ENCODE data around the gene VAT1L.

The VAT1L gene

DNA sequence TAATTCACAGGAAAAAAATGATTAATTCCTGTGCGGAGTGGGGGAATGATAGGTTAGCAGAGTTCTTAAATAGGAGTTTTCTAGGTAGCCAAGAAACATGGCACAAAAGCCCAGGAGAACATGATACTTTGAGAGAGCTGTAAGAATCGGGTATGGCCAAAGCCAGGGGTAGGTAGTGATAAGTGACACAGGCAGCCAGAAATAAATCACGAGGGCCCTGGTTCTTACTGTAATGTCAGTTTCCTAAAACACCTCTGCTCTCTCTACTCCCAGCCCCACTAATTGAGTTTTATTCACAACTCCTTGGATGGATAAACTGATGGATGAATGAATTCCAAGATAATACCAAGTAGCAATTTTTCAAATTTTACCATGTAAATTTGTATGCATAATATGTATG is 54.1 kb downstream of the VAT1L start:
- H4K20me1 ChIP-seq (ENCODE audit: insufficient read depth, low read length), result no peaks in the 10 kb centered on the region
- H3K27me3 ChIP-seq (replicated peaks; ENCODE audit: insufficient read depth, low read length), result no peaks in the 10 kb centered on the region
- no peak overlapping the region for H2AFZ ChIP-seq (ENCODE audit: low read length)
- no peak overlapping the region for H3K4me2 ChIP-seq (ENCODE audit: low read depth, low read length)
- no peak overlapping the region for H3K4me3 ChIP-seq (ENCODE audit: low read length)
- H3K9me3 ChIP-seq (replicated peaks; ENCODE audit: insufficient read depth, low read length), result no peaks in the 10 kb centered on the region
- no peaks in the 10 kb centered on the region for H3K4me1 ChIP-seq (ENCODE audit: low read length)
- no peak overlapping the region for H3K9ac ChIP-seq (ENCODE audit: low read length)
- H3K9me2 ChIP-seq (replicated peaks; ENCODE audit: insufficient read depth, low read length), result no peaks in the 10 kb centered on the region
- H3F3A ChIP-seq (ENCODE audit: insufficient read depth, low read length), result no peaks in the 10 kb centered on the region
- no peak for DNase-seq
- no peak overlapping the region for H3K27ac ChIP-seq (ENCODE audit: low read length)
- H3K36me3 ChIP-seq (replicated peaks; ENCODE audit: insufficient read depth, low read length), result no peaks in the 10 kb centered on the region
- TF ChIP-seq EZH2phosphoT487 (IDR thresholded peaks at IDR 0.05; ENCODE audit: low read length), result no peak
- TF ChIP-seq EZH2 (optimal IDR thresholded peaks at IDR 0.05; ENCODE audit: low read depth, low read length), result no peak
- TF ChIP-seq, protein P1, sequence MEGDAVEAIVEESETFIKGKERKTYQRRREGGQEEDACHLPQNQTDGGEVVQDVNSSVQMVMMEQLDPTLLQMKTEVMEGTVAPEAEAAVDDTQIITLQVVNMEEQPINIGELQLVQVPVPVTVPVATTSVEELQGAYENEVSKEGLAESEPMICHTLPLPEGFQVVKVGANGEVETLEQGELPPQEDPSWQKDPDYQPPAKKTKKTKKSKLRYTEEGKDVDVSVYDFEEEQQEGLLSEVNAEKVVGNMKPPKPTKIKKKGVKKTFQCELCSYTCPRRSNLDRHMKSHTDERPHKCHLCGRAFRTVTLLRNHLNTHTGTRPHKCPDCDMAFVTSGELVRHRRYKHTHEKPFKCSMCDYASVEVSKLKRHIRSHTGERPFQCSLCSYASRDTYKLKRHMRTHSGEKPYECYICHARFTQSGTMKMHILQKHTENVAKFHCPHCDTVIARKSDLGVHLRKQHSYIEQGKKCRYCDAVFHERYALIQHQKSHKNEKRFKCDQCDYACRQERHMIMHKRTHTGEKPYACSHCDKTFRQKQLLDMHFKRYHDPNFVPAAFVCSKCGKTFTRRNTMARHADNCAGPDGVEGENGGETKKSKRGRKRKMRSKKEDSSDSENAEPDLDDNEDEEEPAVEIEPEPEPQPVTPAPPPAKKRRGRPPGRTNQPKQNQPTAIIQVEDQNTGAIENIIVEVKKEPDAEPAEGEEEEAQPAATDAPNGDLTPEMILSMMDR (IDR thresholded peaks at IDR 0.05; ENCODE audit: low read length), result no peak
- no peaks in the 10 kb centered on the region for H3K79me2 ChIP-seq (ENCODE audit: low read length)

DNA sequence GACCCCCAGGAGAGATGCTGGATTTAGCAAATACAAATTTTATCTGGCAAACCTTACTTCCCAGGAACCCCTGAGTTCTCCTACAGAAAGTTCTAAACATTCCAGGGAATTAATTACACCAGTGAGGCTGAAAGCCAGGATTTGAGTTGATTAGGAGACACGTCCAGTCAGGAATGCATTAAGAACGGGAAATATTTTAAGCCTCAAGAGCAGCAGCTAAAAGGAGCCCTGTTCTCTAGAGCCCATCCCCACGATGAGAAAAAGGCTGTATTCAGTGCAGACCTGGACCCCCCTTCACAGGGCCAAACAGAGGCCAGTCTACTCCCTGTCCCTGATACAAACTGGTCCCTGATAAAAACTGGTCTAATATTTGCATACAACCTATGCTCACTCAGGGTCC is 55.0 kb downstream of the VAT1L start:
- Histone ChIP-seq H3F3A (ENCODE audit: insufficient read depth, low read length) (no peaks in the 10 kb centered on the region), H4K20me1 (ENCODE audit: insufficient read depth, low read length) (no peaks in the 10 kb centered on the region), H3K79me2 (ENCODE audit: low read length) (no peaks in the 10 kb centered on the region), H2AFZ (ENCODE audit: low read length) (no peak overlapping the region), H3K27me3 (replicated peaks; ENCODE audit: insufficient read depth, low read length) (no peaks in the 10 kb centered on the region), H3K36me3 (replicated peaks; ENCODE audit: insufficient read depth, low read length) (no peaks in the 10 kb centered on the region), H3K9ac (ENCODE audit: low read length) (no peak overlapping the region), H3K4me3 (ENCODE audit: low read length) (no peak overlapping the region), H3K9me3 (replicated peaks; ENCODE audit: insufficient read depth, low read length) (no peaks in the 10 kb centered on the region), H3K4me1 (ENCODE audit: low read length) (no peaks in the 10 kb centered on the region), H3K9me2 (replicated peaks; ENCODE audit: insufficient read depth, low read length) (no peaks in the 10 kb centered on the region), H3K4me2 (ENCODE audit: low read depth, low read length) (no peak overlapping the region), H3K27ac (ENCODE audit: low read length) (no peak overlapping the region)
- TF ChIP-seq EZH2 (optimal IDR thresholded peaks at IDR 0.05; ENCODE audit: low read depth, low read length) (no peak), EZH2phosphoT487 (IDR thresholded peaks at IDR 0.05; ENCODE audit: low read length) (no peak)
- TF ChIP-seq, protein P1 (IDR thresholded peaks at IDR 0.05; ENCODE audit: low read length), result no peak
- no peak for DNase-seq

DNA sequence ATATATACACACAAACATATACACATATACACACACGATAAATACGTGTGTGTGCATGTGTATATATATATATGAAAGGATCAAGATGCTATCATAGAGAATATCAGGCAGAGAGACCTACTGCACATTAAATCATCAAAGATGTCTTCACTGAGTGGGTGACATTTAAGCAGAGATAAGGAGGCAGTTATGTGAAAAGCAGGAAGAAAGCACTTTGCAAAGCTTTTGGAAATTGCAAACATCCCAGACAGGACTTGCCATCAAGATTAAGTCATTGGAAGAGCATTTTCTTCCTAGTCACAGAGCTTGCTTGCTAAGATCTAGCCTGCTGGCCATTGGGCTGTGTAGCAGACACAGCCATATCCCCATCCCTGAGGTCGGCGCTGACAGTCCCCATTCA is 56.4 kb downstream of the VAT1L start:
- Histone ChIP-seq H3F3A (ENCODE audit: insufficient read depth, low read length) (no peaks in the 10 kb centered on the region), H3K4me1 (ENCODE audit: low read length) (no peaks in the 10 kb centered on the region), H2AFZ (ENCODE audit: low read length) (no peak overlapping the region), H4K20me1 (ENCODE audit: insufficient read depth, low read length) (no peaks in the 10 kb centered on the region), H3K36me3 (replicated peaks; ENCODE audit: insufficient read depth, low read length) (no peaks in the 10 kb centered on the region), H3K4me2 (ENCODE audit: low read depth, low read length) (no peak overlapping the region), H3K9ac (ENCODE audit: low read length) (no peak overlapping the region), H3K79me2 (ENCODE audit: low read length) (no peaks in the 10 kb centered on the region), H3K9me2 (replicated peaks; ENCODE audit: insufficient read depth, low read length) (no peaks in the 10 kb centered on the region), H3K4me3 (ENCODE audit: low read length) (no peak overlapping the region), H3K27me3 (replicated peaks; ENCODE audit: insufficient read depth, low read length) (no peaks in the 10 kb centered on the region), H3K27ac (ENCODE audit: low read length) (no peak overlapping the region), H3K9me3 (replicated peaks; ENCODE audit: insufficient read depth, low read length) (no peaks in the 10 kb centered on the region)
- TF ChIP-seq, protein P1 (IDR thresholded peaks at IDR 0.05; ENCODE audit: low read length), result no peak
- TF ChIP-seq EZH2phosphoT487 (IDR thresholded peaks at IDR 0.05; ENCODE audit: low read length), result no peak
- no peak for TF ChIP-seq EZH2 (optimal IDR thresholded peaks at IDR 0.05; ENCODE audit: low read depth, low read length)
- no peak for DNase-seq
